H1 (cell line): Measurements from ENCODE around the gene CD244. TPM values are rescaled to one million over a fixed set of nuclear protein-coding genes. Genes with fewer than 3 reads are reported as not detected.

Source experiments
- CTCF ChIA-PET: fragments of 300-600 bp; sonication (Branson Sonifier 250); formaldehyde crosslinking; loops from one replicate; lab custom pipeline; 2021; ENCODE audit not compliant: partially characterized antibody; lab: Charles Lee
- POLR2A ChIA-PET: fragments of 300-600 bp; sonication (Branson Sonifier 250); formaldehyde crosslinking; loops from one replicate; lab custom pipeline; 2021; ENCODE audit warnings: inconsistent platforms; ENCODE audit not compliant: partially characterized antibody; lab: Charles Lee
- DNase-seq, 2 experiments: peaks; one replicate each; pipeline versions ENCODE4 v3.0.0 to v3.0.0-alpha.2; 2010 to 2022; ENCODE audit warnings: low spot score in 2 of 2, low read depth in 1 of 2, mixed read lengths in 1 of 2
- FAIRE-seq: peaks from 2 replicates; lab custom pipeline; 2011; peaks lifted over from hg19 to GRCh38; lab: Jason Lieb, UNC
- H2AFZ ChIP-seq: 2 replicates; pipeline ENCODE4 v1.8.1; 2012; ENCODE audit warnings: low read length, inconsistent platforms
- H2AK5ac ChIP-seq: 2 replicates; pipeline ENCODE4 v1.6.1; 2013; ENCODE audit warnings: low read depth, low read length
- H2BK120ac ChIP-seq: replicated peaks from 2 replicates; pipeline ENCODE3; 2013; ENCODE audit warnings: low read depth, low read length, inconsistent platforms
- H2BK12ac ChIP-seq: 2 replicates; pipeline ENCODE4 v1.6.1; 2013; ENCODE audit warnings: low read depth, low read length
- H2BK15ac ChIP-seq: 2 replicates; pipeline ENCODE4 v1.6.1; 2013; ENCODE audit warnings: low read length
- H2BK20ac ChIP-seq: 2 replicates; pipeline ENCODE4 v1.6.1; 2013; ENCODE audit warnings: low read length
- H2BK5ac ChIP-seq: 2 replicates; pipeline ENCODE4 v1.6.1; 2013; ENCODE audit warnings: low read depth, low read length
- H3K14ac ChIP-seq: 2 replicates; pipeline ENCODE4 v1.6.1; 2013; ENCODE audit warnings: inconsistent platforms; ENCODE audit not compliant: insufficient read length
- H3K18ac ChIP-seq: 2 replicates; pipeline ENCODE4 v1.6.1; 2013; ENCODE audit warnings: low read length; ENCODE audit errors: extremely low read depth
- H3K23ac ChIP-seq: 2 replicates; pipeline ENCODE4 v1.6.1; 2013; ENCODE audit warnings: inconsistent platforms; ENCODE audit not compliant: insufficient read length
- H3K23me2 ChIP-seq: 2 replicates; pipeline ENCODE4 v1.6.1; 2013; ENCODE audit warnings: low read depth, low read length
- H3K27ac ChIP-seq: 2 replicates; pipeline ENCODE4 v1.6.1; 2011; ENCODE audit warnings: low read depth, low read length, inconsistent platforms
- H3K27me3 ChIP-seq, 4 experiments: replicated peaks in 1 of 4; 1 replicate in 1 of 4; 2 replicates in 3 of 4; pipeline versions ENCODE4 v1.6.1 to v1.8.1; 2011 to 2013; ENCODE audit warnings: low read length in 3 of 4, mild to moderate bottlenecking in 3 of 4, inconsistent platforms in 2 of 4, mixed read lengths in 2 of 4, moderate library complexity in 1 of 4; ENCODE audit not compliant: control insufficient read depth in 3 of 4, insufficient read depth in 3 of 4; ENCODE audit errors: extremely low read depth in 1 of 4
- H3K36me3 ChIP-seq, 4 experiments: 2 replicates each; pipeline versions ENCODE4 v1.6.1 to v1.8.1; 2011 to 2013; ENCODE audit warnings: mild to moderate bottlenecking in 4 of 4, low read length in 3 of 4, moderate library complexity in 2 of 4, control low read depth in 1 of 4, inconsistent platforms in 1 of 4; ENCODE audit not compliant: insufficient read depth in 4 of 4, control insufficient read depth in 2 of 4
- H3K4ac ChIP-seq: replicated peaks from 2 replicates; pipeline ENCODE3; 2013; ENCODE audit warnings: low read length, low read depth, mixed read lengths, inconsistent platforms; ENCODE audit not compliant: insufficient read length
- H3K4me1 ChIP-seq, 4 experiments: replicated peaks in 1 of 4; 1 replicate in 1 of 4; 2 replicates in 3 of 4; pipeline versions ENCODE4 v1.6.1 to v1.8.1; 2011 to 2013; ENCODE audit warnings: low read length in 3 of 4, inconsistent platforms in 2 of 4, mixed read lengths in 1 of 4; ENCODE audit not compliant: insufficient read depth in 4 of 4, control insufficient read depth in 3 of 4
- H3K4me2 ChIP-seq, 2 experiments: 2 replicates each; pipeline versions ENCODE4 v1.6.1 to v1.8.1; 2011 to 2013; ENCODE audit warnings: low read depth in 2 of 2, low read length in 2 of 2, control low read depth in 1 of 2, inconsistent platforms in 1 of 2, mild to moderate bottlenecking in 1 of 2; ENCODE audit not compliant: insufficient read depth in 1 of 2
- H3K4me3 ChIP-seq, 4 experiments: fragments of 200-600, 300-600 bp in 1 of 4; sonication (generic), shearing (Covaris generic), sonication (Bioruptor Twin) in 1 of 4; 2 replicates each; pipeline versions ENCODE4 v1.5.1 to v1.8.1; 2011 to 2016; ENCODE audit warnings: low read length in 4 of 4, low read depth in 3 of 4, control low read depth in 2 of 4, inconsistent platforms in 2 of 4, mild to moderate bottlenecking in 2 of 4, mixed read lengths in 1 of 4, moderate library complexity in 1 of 4; ENCODE audit not compliant: insufficient read depth in 2 of 4; ENCODE audit errors: extremely low read depth in 1 of 4
- H3K56ac ChIP-seq: replicated peaks from 2 replicates; pipeline ENCODE3; 2013; ENCODE audit warnings: low read depth, mild to moderate bottlenecking, mixed read lengths, low read length, inconsistent platforms; ENCODE audit not compliant: insufficient read length
- H3K79me1 ChIP-seq: 2 replicates; pipeline ENCODE4 v1.6.1; 2013; ENCODE audit warnings: low read depth, low read length, control low read depth
- H3K79me2 ChIP-seq, 2 experiments: 2 replicates each; pipeline versions ENCODE4 v1.6.1 to v1.8.1; 2012 to 2013; ENCODE audit warnings: low read length in 2 of 2, mild to moderate bottlenecking in 2 of 2, inconsistent platforms in 1 of 2; ENCODE audit not compliant: insufficient read depth in 2 of 2, control insufficient read depth in 1 of 2
- H3K9ac ChIP-seq, 4 experiments: replicated peaks in 1 of 4; 1 replicate in 1 of 4; 2 replicates in 3 of 4; pipeline versions ENCODE4 v1.6.1 to v1.8.1; 2011 to 2013; ENCODE audit warnings: low read depth in 3 of 4, low read length in 3 of 4, control low read depth in 2 of 4, mild to moderate bottlenecking in 2 of 4, moderate library complexity in 2 of 4, inconsistent platforms in 1 of 4; ENCODE audit errors: extremely low read depth in 1 of 4
- H3K9me3 ChIP-seq, 2 experiments: 2 replicates each; pipeline versions ENCODE4 v1.6.1 to v1.8.1; 2012 to 2013; ENCODE audit warnings: mild to moderate bottlenecking in 2 of 2, moderate library complexity in 2 of 2, control low read depth in 1 of 2, inconsistent platforms in 1 of 2, low read depth in 1 of 2, low read length in 1 of 2, mixed read lengths in 1 of 2; ENCODE audit not compliant: insufficient read depth in 2 of 2
- H4K20me1 ChIP-seq, 2 experiments: replicated peaks in 1 of 2; 2 replicates each; pipeline versions ENCODE3 to v1.8.1; 2011 to 2013; ENCODE audit warnings: inconsistent platforms in 2 of 2, low read length in 2 of 2, mild to moderate bottlenecking in 1 of 2; ENCODE audit not compliant: insufficient read depth in 2 of 2, control insufficient read depth in 1 of 2
- H4K5ac ChIP-seq: 2 replicates; pipeline ENCODE4 v1.6.1; 2013; ENCODE audit warnings: low read length, low read depth, mixed read lengths, inconsistent platforms; ENCODE audit not compliant: insufficient read length
- H4K8ac ChIP-seq: 2 replicates; pipeline ENCODE4 v1.8.0; 2013; ENCODE audit warnings: mild to moderate bottlenecking, moderate library complexity, low read length, inconsistent platforms; ENCODE audit not compliant: insufficient read depth; ENCODE audit errors: extremely low read depth
- H4K91ac ChIP-seq: replicated peaks from 2 replicates; pipeline ENCODE3; 2013; ENCODE audit warnings: low read length, mixed read lengths, inconsistent platforms; ENCODE audit not compliant: insufficient read length
- RBBP5 ChIP-seq: IDR thresholded peaks from 2 replicates; pipeline ENCODE4 v1.7.1; 2012; ENCODE audit warnings: low read depth, mild to moderate bottlenecking, inconsistent platforms, low read length, moderate library complexity, borderline replicate concordance
- WGBS, 2 experiments: shearing (Covaris generic) in 1 of 2; methylation state at CpG; one replicate each; pipeline versions ENCODE4 v1.1.6 to v1.1.7; 2013 to 2015; ENCODE audit warnings: low lambda C conversion rate in 2 of 2, mixed read lengths in 2 of 2, inconsistent platforms in 1 of 2, low coverage in 1 of 2, missing lambda C conversion rate in 1 of 2; ENCODE audit not compliant: insufficient replicate concordance in 2 of 2, insufficient coverage in 1 of 2, insufficient read length in 1 of 2; ENCODE audit errors: extremely low coverage in 1 of 2, missing lambda C conversion rate in 1 of 2; 5-methylcytosine and 5-hydroxymethylcytosine counted together
- polyA plus RNA-seq, 7 experiments: library from polyadenylated mRNA; depleted of rRNA in 3 of 7; stranded (reverse) in 5 of 7; unstranded in 2 of 7; fragments of >200 nt in 5 of 7; fragments of 200-250 nt in 2 of 7; gene quantifications; 1 replicate in 5 of 7; 2 replicates in 1 of 7; 4 replicates in 1 of 7; pipeline versions ENCODE4 v1.2.1 to v1.2.3, GENCODE V29; 2011 to 2013; ENCODE audit warnings: missing spikeins in 2 of 7, mixed read lengths in 2 of 7
- total RNA-seq: library from RNA; stranded (reverse); fragmentation: NEBNext Ultra II Directional; extraction: Animal tissue kit (Norgen Biotek cat#: 25700); gene quantifications from 2 replicates; pipeline ENCODE4 v1.2.1, GENCODE V29; 2021

The CD244 gene
- total and polyA plus RNA-seq, 2 of the 8 experiments (the other 6 are each of a cell fraction or from before 2014, with no cell fraction given) = not detected

- no peaks in the 10 kb centered on the region for H3K79me2 ChIP-seq
- no peak overlapping the region for H2BK5ac ChIP-seq
- H2BK15ac ChIP-seq = no peak overlapping the region
- no peak for DNase-seq
- CTCF ChIA-PET = interaction anchor here (0.6 to 2.4 kb wide), 8 partner anchors 15 to 139 kb away, joined by 3 to 8 read pairs (median 4); no protein-coding TSS in a partner anchor
- H3K79me1 ChIP-seq = no peaks in the 10 kb centered on the region
- no peak overlapping the region for H4K91ac ChIP-seq
- no peak overlapping the region for H2BK20ac ChIP-seq
- POLR2A ChIA-PET = no interaction called here
- H3K9me3 ChIP-seq = no peaks in the 10 kb centered on the region
- no peak overlapping the region for H2BK12ac ChIP-seq
- no peak overlapping the region for H3K4ac ChIP-seq
- H4K20me1 ChIP-seq = no peaks in the 10 kb centered on the region
- no peak overlapping the region for H2AFZ ChIP-seq
- FAIRE-seq = no peak
- H3K18ac ChIP-seq = no peak overlapping the region
- no peak overlapping the region for H4K8ac ChIP-seq
- H3K27me3 ChIP-seq = no peaks in the 10 kb centered on the region; a peak in 1 of 7 replicates
- peaks cover 0 to 7% (median 5%) of the 10 kb centered on the region in 4 experiments; a peak in 4 of 7 replicates for H3K4me1 ChIP-seq
- no peak overlapping the region for H3K56ac ChIP-seq
- H3K36me3 ChIP-seq = no peaks in the 10 kb centered on the region
- no peak overlapping the region for H3K9ac ChIP-seq
- WGBS, 2 experiments = 86% methylated on average over 8 of the region's 8 CpGs; no CpG with 5 or more reads in 1 of the 2 experiments
- no peak overlapping the region for H3K4me3 ChIP-seq
- no peak overlapping the region for H3K23ac ChIP-seq
- no peaks in the 10 kb centered on the region for H3K23me2 ChIP-seq
- no peak overlapping the region for H2BK120ac ChIP-seq
- H3K27ac ChIP-seq = no peak overlapping the region
- H2AK5ac ChIP-seq = no peak overlapping the region
- no peak overlapping the region for H3K14ac ChIP-seq
- H4K5ac ChIP-seq = no peak overlapping the region
- no peak overlapping the region for H3K4me2 ChIP-seq
- no peak for TF ChIP-seq RBBP5
Measured at GRCh38 chr1:160814856-160815255, 47.8 kb downstream of the CD244 start.
